Measurements from ENCODE around the gene MINDY4.

The MINDY4 gene

DNA sequence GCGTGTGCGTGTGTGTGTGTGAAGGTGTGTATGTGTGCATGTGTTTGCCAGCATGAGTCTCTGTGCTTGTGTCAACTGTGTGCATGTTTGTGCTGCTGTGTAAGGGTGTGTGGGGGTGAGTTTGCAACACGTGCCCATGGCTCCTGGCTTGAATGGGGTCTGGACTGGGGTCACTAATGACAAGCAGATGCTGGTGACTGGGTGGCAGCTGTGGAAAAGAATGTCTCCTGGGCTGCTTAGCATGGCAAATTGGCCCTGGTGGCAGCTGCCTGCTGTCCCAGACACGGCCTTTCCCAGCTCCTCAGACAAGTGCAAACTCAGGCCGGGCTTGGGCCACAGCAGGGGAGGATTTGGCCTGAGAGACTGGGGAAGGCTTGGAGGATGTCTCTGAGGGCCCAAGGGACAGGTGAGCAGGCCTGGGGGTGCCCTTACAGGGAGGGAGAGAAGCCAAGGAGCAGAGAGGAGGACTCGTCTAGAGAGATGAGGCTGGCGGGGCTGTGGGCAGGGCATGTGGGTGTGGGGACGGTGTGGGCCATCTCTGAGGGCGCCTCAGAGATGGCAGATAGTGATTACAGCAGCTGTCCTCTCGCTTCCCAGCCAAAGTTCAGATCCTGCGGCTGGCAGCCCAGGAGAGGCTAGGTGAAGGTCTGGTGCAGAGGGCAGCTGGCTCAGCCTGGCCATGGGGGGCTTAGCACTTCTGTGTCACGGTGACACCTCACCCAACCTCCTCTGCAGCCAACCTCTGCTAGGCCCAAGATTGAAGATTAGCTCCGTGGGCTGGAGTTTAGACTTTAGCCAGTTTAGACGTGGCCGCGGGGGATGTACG is 142.0 kb downstream of the MINDY4 start:
- Histone ChIP-seq H3K27me3 (ENCODE audit: control insufficient read depth in 2 of 2, insufficient read depth in 2 of 2, low read length in 2 of 2) (no peaks in the 10 kb centered on the region), H3K4me3 (ENCODE audit: low read length in 2 of 2) (peak overlapping the region; percentile 63 to 77), H3K36me3 (ENCODE audit: control insufficient read depth in 2 of 2, insufficient read depth in 2 of 2, low read length in 2 of 2) (no peaks in the 10 kb centered on the region), H3K27ac (ENCODE audit: low read depth in 2 of 2, low read length in 2 of 2) (peak overlapping the region; percentile 63 to 65), H3K4me1 (ENCODE audit: control insufficient read depth in 2 of 2, insufficient read depth in 2 of 2, low read length in 2 of 2) (peaks cover 14 to 52% of the 10 kb centered on the region in 2 donors), H3K9ac (ENCODE audit: low read depth in 1 of 2, low read length in 2 of 2) (peak overlapping the region; percentile 56 to 69), H3K9me3 (ENCODE audit: control insufficient read depth in 2 of 2, low read length in 2 of 2) (no peaks in the 10 kb centered on the region)

DNA sequence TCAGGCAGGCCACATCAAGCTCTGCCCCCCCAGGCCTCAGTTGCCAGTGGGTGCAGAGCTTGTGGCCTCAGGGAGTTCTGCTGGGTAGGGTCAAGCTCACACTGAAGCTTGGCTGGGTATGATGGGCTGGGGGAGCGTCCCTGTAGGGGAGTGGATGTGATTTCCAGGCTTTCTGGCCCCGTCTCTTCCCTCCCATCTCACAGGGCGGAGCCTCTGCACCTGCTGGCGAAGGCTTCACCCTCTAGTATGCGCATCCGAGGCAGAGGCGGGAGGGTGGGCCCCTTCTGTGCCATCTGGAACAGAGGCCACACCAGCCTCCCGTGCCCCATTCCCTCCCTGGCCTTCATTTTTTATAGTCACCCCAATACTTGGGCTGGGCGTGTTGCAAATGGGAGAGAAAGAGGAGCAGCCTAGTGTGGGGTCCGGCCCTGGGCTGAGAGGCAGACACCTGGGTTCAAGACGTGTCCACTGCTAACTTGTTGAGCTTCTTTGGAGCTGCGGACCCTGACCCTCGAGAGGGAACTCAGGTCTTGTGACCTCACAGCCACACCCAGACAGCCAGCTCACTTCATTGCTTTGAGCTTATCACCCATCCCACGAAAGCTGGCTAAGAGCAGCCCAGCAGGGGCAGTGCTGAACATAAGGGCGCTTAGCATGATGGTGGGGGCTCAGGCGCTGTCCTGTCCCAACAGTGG is 142.8 kb downstream of the MINDY4 start:
- H3K9me3 ChIP-seq (ENCODE audit: control insufficient read depth in 2 of 2, low read length in 2 of 2), result no peaks in the 10 kb centered on the region
- no peaks in the 10 kb centered on the region for H3K27me3 ChIP-seq (ENCODE audit: control insufficient read depth in 2 of 2, insufficient read depth in 2 of 2, low read length in 2 of 2)
- peak overlapping the region; percentile 63 to 65 for H3K27ac ChIP-seq (ENCODE audit: low read depth in 2 of 2, low read length in 2 of 2)
- H3K36me3 ChIP-seq (ENCODE audit: control insufficient read depth in 2 of 2, insufficient read depth in 2 of 2, low read length in 2 of 2), result no peaks in the 10 kb centered on the region
- peak overlapping the region in 1 of 2 donors; percentile 69 for H3K9ac ChIP-seq (ENCODE audit: low read depth in 1 of 2, low read length in 2 of 2)
- H3K4me1 ChIP-seq (ENCODE audit: control insufficient read depth in 2 of 2, insufficient read depth in 2 of 2, low read length in 2 of 2), result peaks cover 14 to 54% of the 10 kb centered on the region in 2 donors
- H3K4me3 ChIP-seq (ENCODE audit: low read length in 2 of 2), result peak overlapping the region; percentile 63 to 77

DNA sequence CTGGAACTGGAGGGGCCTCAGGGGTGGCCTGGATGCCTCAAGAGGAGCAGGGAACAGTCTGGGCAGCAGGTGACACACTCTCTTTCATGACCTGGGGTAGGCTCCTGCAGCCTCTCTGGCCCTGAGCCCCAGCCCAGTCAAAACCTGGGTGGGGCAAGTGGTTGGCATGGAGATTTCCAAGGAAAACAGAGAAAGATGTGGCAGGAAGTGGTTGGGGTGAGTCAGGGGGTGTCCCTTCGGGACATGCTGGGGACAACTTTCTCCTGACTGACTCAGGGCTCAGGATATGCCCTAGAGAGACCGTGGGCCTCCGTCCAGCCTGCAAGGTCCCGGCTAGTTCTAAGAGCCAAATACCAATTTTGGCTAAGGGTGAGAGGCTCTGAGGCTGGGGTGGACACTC is 143.4 kb downstream of the MINDY4 start:
- H3K9me3 ChIP-seq (ENCODE audit: control insufficient read depth in 2 of 2, low read length in 2 of 2), result no peaks in the 10 kb centered on the region
- H3K4me3 ChIP-seq (ENCODE audit: low read length in 2 of 2), result peak overlapping the region; percentile 63 to 77
- H3K4me1 ChIP-seq (ENCODE audit: control insufficient read depth in 2 of 2, insufficient read depth in 2 of 2, low read length in 2 of 2), result peaks cover 14 to 57% of the 10 kb centered on the region in 2 donors
- peak overlapping the region in 1 of 2 donors; percentile 69 for H3K9ac ChIP-seq (ENCODE audit: low read depth in 1 of 2, low read length in 2 of 2)
- peak overlapping the region; percentile 16 to 63 for H3K27ac ChIP-seq (ENCODE audit: low read depth in 2 of 2, low read length in 2 of 2)
- H3K36me3 ChIP-seq (ENCODE audit: control insufficient read depth in 2 of 2, insufficient read depth in 2 of 2, low read length in 2 of 2), result no peaks in the 10 kb centered on the region
- H3K27me3 ChIP-seq (ENCODE audit: control insufficient read depth in 2 of 2, insufficient read depth in 2 of 2, low read length in 2 of 2), result no peaks in the 10 kb centered on the region

GRCh38 chr7:30915005-30915601 is 143.9 kb downstream of the MINDY4 start:
- H3K27me3 ChIP-seq (ENCODE audit: control insufficient read depth in 2 of 2, insufficient read depth in 2 of 2, low read length in 2 of 2), result no peaks in the 10 kb centered on the region
- peak overlapping the region in 1 of 2 donors; percentile 16 for H3K27ac ChIP-seq (ENCODE audit: low read depth in 2 of 2, low read length in 2 of 2)
- H3K9ac ChIP-seq (ENCODE audit: low read depth in 1 of 2, low read length in 2 of 2), result peak overlapping the region in 1 of 2 donors; percentile 69
- peaks cover 14 to 59% of the 10 kb centered on the region in 2 donors for H3K4me1 ChIP-seq (ENCODE audit: control insufficient read depth in 2 of 2, insufficient read depth in 2 of 2, low read length in 2 of 2)
- no peaks in the 10 kb centered on the region for H3K36me3 ChIP-seq (ENCODE audit: control insufficient read depth in 2 of 2, insufficient read depth in 2 of 2, low read length in 2 of 2)
- H3K4me3 ChIP-seq (ENCODE audit: low read length in 2 of 2), result no peak overlapping the region
- no peaks in the 10 kb centered on the region for H3K9me3 ChIP-seq (ENCODE audit: control insufficient read depth in 2 of 2, low read length in 2 of 2)

- no peaks in the 10 kb centered on the region for H3K36me3 ChIP-seq (ENCODE audit: control insufficient read depth in 2 of 2, insufficient read depth in 2 of 2, low read length in 2 of 2)
Observed at GRCh38 chr7:30915751-30916150, 144.5 kb downstream of the MINDY4 start.

GRCh38 chr7:30916255-30916654 is 145.0 kb downstream of the MINDY4 start:
- H3K27ac ChIP-seq (ENCODE audit: low read depth in 2 of 2, low read length in 2 of 2), result no peak overlapping the region
- no peak overlapping the region for H3K4me3 ChIP-seq (ENCODE audit: low read length in 2 of 2)
- peaks cover 10 to 49% of the 10 kb centered on the region in 2 donors for H3K4me1 ChIP-seq (ENCODE audit: control insufficient read depth in 2 of 2, insufficient read depth in 2 of 2, low read length in 2 of 2)
- no peaks in the 10 kb centered on the region for H3K27me3 ChIP-seq (ENCODE audit: control insufficient read depth in 2 of 2, insufficient read depth in 2 of 2, low read length in 2 of 2)
- H3K9me3 ChIP-seq (ENCODE audit: control insufficient read depth in 2 of 2, low read length in 2 of 2), result no peaks in the 10 kb centered on the region
- H3K36me3 ChIP-seq (ENCODE audit: control insufficient read depth in 2 of 2, insufficient read depth in 2 of 2, low read length in 2 of 2), result no peaks in the 10 kb centered on the region
- no peak overlapping the region for H3K9ac ChIP-seq (ENCODE audit: low read depth in 1 of 2, low read length in 2 of 2)

More at GRCh38 chr7:30915751-30916150, 144.5 kb downstream of the MINDY4 start:
- Histone ChIP-seq H3K27ac (ENCODE audit: low read depth in 2 of 2, low read length in 2 of 2) (no peak overlapping the region), H3K9me3 (ENCODE audit: control insufficient read depth in 2 of 2, low read length in 2 of 2) (no peaks in the 10 kb centered on the region), H3K27me3 (ENCODE audit: control insufficient read depth in 2 of 2, insufficient read depth in 2 of 2, low read length in 2 of 2) (no peaks in the 10 kb centered on the region), H3K9ac (ENCODE audit: low read depth in 1 of 2, low read length in 2 of 2) (no peak overlapping the region), H3K4me1 (ENCODE audit: control insufficient read depth in 2 of 2, insufficient read depth in 2 of 2, low read length in 2 of 2) (peaks cover 13 to 54% of the 10 kb centered on the region in 2 donors), H3K4me3 (ENCODE audit: low read length in 2 of 2) (no peak overlapping the region)

- H3K9ac ChIP-seq (ENCODE audit: low read depth in 1 of 2, low read length in 2 of 2), result no peak overlapping the region
- H3K4me3 ChIP-seq (ENCODE audit: low read length in 2 of 2), result no peak overlapping the region
- peaks cover 10 to 48% of the 10 kb centered on the region in 2 donors for H3K4me1 ChIP-seq (ENCODE audit: control insufficient read depth in 2 of 2, insufficient read depth in 2 of 2, low read length in 2 of 2)
Observed at GRCh38 chr7:30916767-30917166, 145.6 kb downstream of the MINDY4 start.

DNA sequence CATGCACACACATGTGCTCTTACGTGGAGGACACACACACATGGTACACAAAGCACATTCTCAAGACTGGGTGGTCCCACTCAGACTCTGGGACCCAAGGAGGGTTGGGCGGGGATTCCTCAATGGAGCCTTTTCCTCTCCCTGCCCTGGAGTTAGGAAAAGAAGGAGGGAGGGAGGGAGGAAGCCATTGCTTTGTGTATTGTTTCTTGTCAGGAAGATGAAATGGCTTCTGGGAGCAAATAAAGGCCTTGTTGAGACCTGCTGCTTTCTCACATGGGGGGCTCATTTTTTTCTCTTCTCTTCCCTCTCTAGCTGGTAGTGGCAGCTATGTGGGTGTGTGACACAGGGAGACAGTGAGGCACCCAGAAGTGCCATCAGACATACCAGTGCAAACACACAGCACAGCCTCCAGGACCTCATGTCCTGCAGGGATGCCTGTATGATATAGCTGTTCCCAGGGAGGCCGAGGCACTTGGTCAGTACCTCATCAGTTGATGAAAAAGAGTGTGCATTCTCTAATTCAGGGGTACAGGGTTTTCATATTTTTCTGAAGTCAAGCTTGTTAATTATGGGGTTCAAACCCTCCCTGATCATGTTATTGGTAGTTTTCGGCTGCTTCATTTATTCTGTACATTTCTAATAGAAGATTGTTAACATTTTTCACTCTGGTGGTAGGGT is 146.1 kb downstream of the MINDY4 start:
- Histone ChIP-seq H3K9ac (ENCODE audit: low read depth in 1 of 2, low read length in 2 of 2) (no peak overlapping the region), H3K27ac (ENCODE audit: low read depth in 2 of 2, low read length in 2 of 2) (no peak overlapping the region), H3K36me3 (ENCODE audit: control insufficient read depth in 2 of 2, insufficient read depth in 2 of 2, low read length in 2 of 2) (no peaks in the 10 kb centered on the region), H3K27me3 (ENCODE audit: control insufficient read depth in 2 of 2, insufficient read depth in 2 of 2, low read length in 2 of 2) (no peaks in the 10 kb centered on the region), H3K4me3 (ENCODE audit: low read length in 2 of 2) (no peak overlapping the region), H3K9me3 (ENCODE audit: control insufficient read depth in 2 of 2, low read length in 2 of 2) (no peaks in the 10 kb centered on the region), H3K4me1 (ENCODE audit: control insufficient read depth in 2 of 2, insufficient read depth in 2 of 2, low read length in 2 of 2) (peaks cover 10 to 44% of the 10 kb centered on the region in 2 donors)

More at GRCh38 chr7:30916767-30917166, 145.6 kb downstream of the MINDY4 start:
- Histone ChIP-seq H3K9me3 (ENCODE audit: control insufficient read depth in 2 of 2, low read length in 2 of 2) (no peaks in the 10 kb centered on the region), H3K36me3 (ENCODE audit: control insufficient read depth in 2 of 2, insufficient read depth in 2 of 2, low read length in 2 of 2) (no peaks in the 10 kb centered on the region), H3K27ac (ENCODE audit: low read depth in 2 of 2, low read length in 2 of 2) (no peak overlapping the region), H3K27me3 (ENCODE audit: control insufficient read depth in 2 of 2, insufficient read depth in 2 of 2, low read length in 2 of 2) (no peaks in the 10 kb centered on the region)

DNA sequence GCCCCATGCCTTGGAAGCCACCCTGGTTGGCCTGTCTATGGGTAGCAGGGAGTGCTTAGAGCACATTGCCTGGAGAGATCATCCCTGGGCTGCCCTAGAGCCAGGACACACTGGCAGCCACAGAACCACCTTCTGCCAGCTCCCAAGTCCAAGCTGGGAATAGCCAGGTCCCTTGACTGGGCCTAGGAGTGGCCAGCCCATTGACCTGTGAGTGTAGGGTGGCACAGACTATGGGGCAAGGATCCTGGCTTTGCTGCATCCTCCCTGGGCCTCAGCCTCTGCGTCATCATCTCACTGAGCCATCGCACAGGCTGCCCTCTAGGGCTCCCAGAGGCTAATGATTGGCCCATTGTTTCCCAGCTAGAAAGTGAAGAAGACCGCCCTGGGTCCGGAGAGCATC is 147.5 kb downstream of the MINDY4 start:
- Histone ChIP-seq H3K4me1 (ENCODE audit: control insufficient read depth in 2 of 2, insufficient read depth in 2 of 2, low read length in 2 of 2) (peaks cover 10 to 31% of the 10 kb centered on the region in 2 donors), H3K9me3 (ENCODE audit: control insufficient read depth in 2 of 2, low read length in 2 of 2) (no peaks in the 10 kb centered on the region), H3K27ac (ENCODE audit: low read depth in 2 of 2, low read length in 2 of 2) (no peak overlapping the region), H3K4me3 (ENCODE audit: low read length in 2 of 2) (no peak overlapping the region), H3K36me3 (ENCODE audit: control insufficient read depth in 2 of 2, insufficient read depth in 2 of 2, low read length in 2 of 2) (peaks cover under 1% of the 10 kb centered on the region in 2 donors), H3K27me3 (ENCODE audit: control insufficient read depth in 2 of 2, insufficient read depth in 2 of 2, low read length in 2 of 2) (no peaks in the 10 kb centered on the region), H3K9ac (ENCODE audit: low read depth in 1 of 2, low read length in 2 of 2) (no peak overlapping the region)

Data from mucosa of rectum (tissue), 2 donors.